ENCODE data around the gene C1orf105. TPM values are rescaled to one million over a fixed set of nuclear protein-coding genes. Genes with fewer than 3 reads are reported as not detected.

The C1orf105 gene
- total RNA-seq, 2 donors from 2014 or later = not detected

DNA sequence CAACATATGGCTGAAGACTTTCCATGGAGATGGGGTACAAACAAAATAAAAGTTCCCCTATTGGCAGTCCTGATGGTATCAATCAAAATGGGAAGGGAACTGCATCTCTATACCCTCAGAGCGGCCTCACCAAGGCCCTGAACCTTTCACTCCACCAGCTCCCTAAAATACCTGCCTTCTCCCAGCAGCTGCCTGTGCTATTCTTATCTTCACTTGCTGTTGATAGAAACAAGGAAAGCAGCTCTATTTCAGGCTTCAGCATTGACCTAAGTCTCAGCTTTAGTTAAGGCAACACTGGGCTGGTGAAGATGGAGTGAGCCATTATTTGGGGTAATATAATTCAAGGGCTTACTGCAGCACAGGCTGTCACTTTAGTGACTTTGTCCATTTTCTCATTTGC lies 45.1 kb downstream of the C1orf105 start:
- Mint-ChIP-seq H3K4me3 (no peak overlapping the region), H3K27me3 (peaks cover 2 to 7% of the 10 kb centered on the region in 2 donors), H3K36me3 (no peaks in the 10 kb centered on the region), H3K27ac (no peak overlapping the region), H3K4me1 (ENCODE audit: low read depth in 2 of 2) (no peaks in the 10 kb centered on the region), H3K9me3 (no peaks in the 10 kb centered on the region)
- ATAC-seq = no peak
- no peak for DNase-seq (ENCODE audit: low spot score)

GRCh38 chr1:172466795-172467407 lies 46.4 kb downstream of the C1orf105 start:
- Mint-ChIP-seq H3K4me3 (no peak overlapping the region), H3K27me3 (peaks cover 1 to 7% of the 10 kb centered on the region in 2 donors), H3K36me3 (no peaks in the 10 kb centered on the region), H3K9me3 (no peaks in the 10 kb centered on the region), H3K27ac (no peak overlapping the region), H3K4me1 (ENCODE audit: low read depth in 2 of 2) (no peaks in the 10 kb centered on the region)
- DNase-seq (ENCODE audit: low spot score) = no peak
- ATAC-seq = no peak

GRCh38 chr1:172467446-172467845 lies 47.0 kb downstream of the C1orf105 start:
- Mint-ChIP-seq H3K9me3 (no peaks in the 10 kb centered on the region), H3K4me1 (ENCODE audit: low read depth in 2 of 2) (no peaks in the 10 kb centered on the region), H3K27ac (no peak overlapping the region), H3K36me3 (no peaks in the 10 kb centered on the region), H3K4me3 (no peak overlapping the region), H3K27me3 (peaks cover 2 to 7% of the 10 kb centered on the region in 2 donors)
- DNase-seq (ENCODE audit: low spot score) (no peak), ATAC-seq (no peak)

DNA sequence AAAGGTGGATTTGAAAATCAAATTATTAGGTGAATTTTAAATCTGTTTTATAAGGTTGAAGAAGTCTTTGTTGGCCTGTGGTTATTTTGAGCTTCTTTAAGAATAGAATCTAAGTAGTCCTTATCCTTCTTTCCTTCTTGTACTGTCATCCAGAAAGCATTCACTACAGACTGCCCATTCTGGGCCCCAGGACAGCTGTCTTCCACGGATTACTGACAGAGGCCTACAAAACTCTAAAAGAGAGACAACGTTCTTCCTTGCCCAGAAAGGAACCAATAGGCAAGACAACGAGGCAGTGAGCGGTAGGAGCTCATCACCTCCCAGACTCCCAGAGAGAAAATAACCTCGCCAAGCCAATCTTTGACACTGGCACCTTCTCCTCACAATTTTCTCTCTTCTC lies 47.8 kb downstream of the C1orf105 start:
- DNase-seq (ENCODE audit: low spot score) (no peak), ATAC-seq (no peak)
- no peaks in the 10 kb centered on the region for H3K36me3 Mint-ChIP-seq
- no peaks in the 10 kb centered on the region for H3K9me3 Mint-ChIP-seq
- no peak overlapping the region for H3K27ac Mint-ChIP-seq
- no peak overlapping the region for H3K4me3 Mint-ChIP-seq
- peaks cover 2 to 7% of the 10 kb centered on the region in 2 donors for H3K27me3 Mint-ChIP-seq
- H3K4me1 Mint-ChIP-seq (ENCODE audit: low read depth in 2 of 2) = no peaks in the 10 kb centered on the region

GRCh38 chr1:172469717-172470116 lies 49.2 kb downstream of the C1orf105 start:
- H3K27me3 Mint-ChIP-seq = peaks cover 2 to 7% of the 10 kb centered on the region in 2 donors
- ATAC-seq (no peak), DNase-seq (ENCODE audit: low spot score) (no peak)
- H3K27ac Mint-ChIP-seq = no peak overlapping the region
- H3K9me3 Mint-ChIP-seq = no peaks in the 10 kb centered on the region
- no peaks in the 10 kb centered on the region for H3K36me3 Mint-ChIP-seq
- no peaks in the 10 kb centered on the region for H3K4me1 Mint-ChIP-seq (ENCODE audit: low read depth in 2 of 2)
- no peak overlapping the region for H3K4me3 Mint-ChIP-seq

DNA sequence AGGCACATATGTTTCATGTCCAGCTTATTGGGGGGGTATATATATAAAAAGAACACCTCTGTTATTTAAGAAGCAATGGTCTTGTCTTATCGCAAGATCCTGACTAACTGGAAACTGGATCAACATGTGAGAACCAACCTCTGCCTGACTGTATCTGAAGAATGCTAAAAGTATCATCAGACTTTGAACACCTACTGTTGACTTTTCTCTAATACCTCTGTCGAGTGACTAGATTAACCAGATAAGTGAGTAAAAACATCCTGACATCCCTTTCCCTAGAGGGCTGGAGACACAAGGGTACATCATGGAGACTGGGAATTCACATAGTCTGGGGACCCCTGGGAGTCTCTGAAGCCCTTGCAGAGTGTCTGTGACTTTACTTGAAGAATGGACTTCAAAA lies 49.7 kb downstream of the C1orf105 start:
- DNase-seq (ENCODE audit: low spot score) (no peak), ATAC-seq (no peak)
- Mint-ChIP-seq H3K27me3 (peaks cover 4 to 6% of the 10 kb centered on the region in 2 donors), H3K9me3 (no peaks in the 10 kb centered on the region), H3K36me3 (no peaks in the 10 kb centered on the region), H3K4me1 (ENCODE audit: low read depth in 2 of 2) (no peaks in the 10 kb centered on the region), H3K27ac (no peak overlapping the region), H3K4me3 (no peak overlapping the region)

- H3K4me1 Mint-ChIP-seq (ENCODE audit: low read depth in 2 of 2) = no peaks in the 10 kb centered on the region
- DNase-seq (ENCODE audit: low spot score) = no peak
- no peak for ATAC-seq
- H3K27ac Mint-ChIP-seq = no peak overlapping the region
- H3K27me3 Mint-ChIP-seq = peaks cover 0 to 4% of the 10 kb centered on the region in 2 donors
- H3K4me3 Mint-ChIP-seq = no peak overlapping the region
- H3K36me3 Mint-ChIP-seq = no peaks in the 10 kb centered on the region
- H3K9me3 Mint-ChIP-seq = no peaks in the 10 kb centered on the region
Observed at GRCh38 chr1:172471666-172472065, 51.2 kb downstream of the C1orf105 start.

DNA sequence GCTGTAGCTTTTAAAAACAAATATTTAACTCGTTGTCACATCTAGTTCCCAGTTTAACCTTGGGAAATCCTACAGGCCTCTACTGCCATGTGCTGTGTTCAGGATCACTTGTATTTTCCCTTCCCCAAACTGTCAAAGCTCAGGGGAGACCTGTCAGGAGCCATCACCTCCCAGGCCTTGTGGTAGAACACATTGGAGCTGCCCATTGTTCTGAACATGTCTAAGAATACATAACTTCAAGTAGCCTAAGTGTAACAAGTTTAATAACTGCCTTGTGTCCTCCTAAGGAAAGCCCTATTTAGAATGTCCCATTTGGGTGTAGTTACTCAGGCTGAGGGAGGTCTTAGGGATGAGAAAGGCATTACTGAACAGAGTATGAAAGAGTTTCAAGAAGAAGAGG lies 52.0 kb downstream of the C1orf105 start:
- Mint-ChIP-seq H3K9me3 (no peaks in the 10 kb centered on the region), H3K27ac (no peak overlapping the region), H3K4me3 (no peak overlapping the region), H3K27me3 (peaks cover 0 to 4% of the 10 kb centered on the region in 2 donors), H3K4me1 (ENCODE audit: low read depth in 2 of 2) (no peaks in the 10 kb centered on the region), H3K36me3 (no peaks in the 10 kb centered on the region)
- ATAC-seq = no peak
- DNase-seq (ENCODE audit: low spot score) = no peak

- Mint-ChIP-seq H3K4me1 (ENCODE audit: low read depth in 2 of 2) (no peaks in the 10 kb centered on the region), H3K36me3 (no peaks in the 10 kb centered on the region), H3K27ac (no peak overlapping the region), H3K9me3 (no peaks in the 10 kb centered on the region), H3K27me3 (peaks cover 0 to 4% of the 10 kb centered on the region in 2 donors), H3K4me3 (no peak overlapping the region)
- no peak for ATAC-seq
- no peak for DNase-seq (ENCODE audit: low spot score)
Observed at GRCh38 chr1:172473302-172473701, 52.8 kb downstream of the C1orf105 start.

- H3K4me1 Mint-ChIP-seq (ENCODE audit: low read depth in 2 of 2) = no peaks in the 10 kb centered on the region
- no peaks in the 10 kb centered on the region for H3K9me3 Mint-ChIP-seq
- peaks cover 0 to 4% of the 10 kb centered on the region in 2 donors for H3K27me3 Mint-ChIP-seq
- DNase-seq (ENCODE audit: low spot score) (no peak), ATAC-seq (no peak)
- H3K27ac Mint-ChIP-seq = no peak overlapping the region
- no peaks in the 10 kb centered on the region for H3K36me3 Mint-ChIP-seq
- H3K4me3 Mint-ChIP-seq = no peak overlapping the region
Observed at GRCh38 chr1:172473842-172474241, 53.4 kb downstream of the C1orf105 start.

DNA sequence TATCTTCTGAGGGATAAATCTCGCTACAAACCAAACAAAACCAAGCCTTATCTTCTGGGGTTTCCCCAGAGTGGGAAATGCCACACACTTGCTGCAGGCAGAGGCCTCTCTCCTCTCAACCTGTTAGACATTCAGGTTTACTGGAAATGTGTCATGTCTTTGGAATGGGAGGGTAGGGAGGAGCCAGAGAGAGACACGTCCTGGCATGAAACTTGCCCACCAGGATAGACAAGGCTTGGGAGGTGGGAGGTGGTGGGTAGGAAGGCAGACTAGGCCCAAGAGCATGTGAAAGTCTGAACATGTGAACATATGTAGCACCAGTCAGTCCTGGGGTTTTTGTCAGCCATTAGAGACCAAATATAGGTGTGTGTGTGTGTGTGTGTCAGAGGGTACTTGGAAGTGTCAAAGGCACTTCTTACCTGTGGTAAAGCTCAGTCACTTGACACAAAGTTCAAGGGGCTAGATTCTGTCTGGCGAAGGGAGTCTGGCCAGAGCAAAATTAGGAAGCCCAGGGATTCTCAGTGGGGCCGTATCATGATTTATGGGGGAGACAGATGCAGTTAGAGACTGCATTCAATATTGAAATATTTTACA lies 55.8 kb downstream of the C1orf105 start:
- H3K36me3 Mint-ChIP-seq = no peaks in the 10 kb centered on the region
- no peak for ATAC-seq
- H3K27ac Mint-ChIP-seq = no peak overlapping the region

DNA sequence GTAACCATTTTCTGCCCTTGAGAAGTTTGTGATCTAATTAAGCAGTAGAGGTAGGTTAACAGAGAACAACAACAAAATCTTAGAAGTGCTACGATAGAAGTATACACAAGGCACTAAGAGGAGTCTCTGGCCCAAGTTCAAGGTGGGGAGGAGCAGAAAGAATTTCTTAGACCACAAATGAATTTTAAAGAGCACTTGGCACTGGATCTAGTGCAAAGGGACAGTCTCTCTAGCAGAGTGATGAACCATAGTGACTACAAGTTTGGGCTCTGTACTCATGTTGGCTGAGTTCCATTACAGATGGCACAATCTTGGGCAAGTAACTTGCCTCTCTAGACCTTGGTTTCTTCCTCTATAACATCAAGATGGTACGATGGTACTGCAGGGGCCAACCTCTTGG lies 56.7 kb downstream of the C1orf105 start:
- ATAC-seq = no peak

More for the DNA sequence above, 55.8 kb downstream of the C1orf105 start:
- Mint-ChIP-seq H3K4me3 (no peak overlapping the region), H3K9me3 (no peaks in the 10 kb centered on the region), H3K4me1 (ENCODE audit: low read depth in 2 of 2) (peaks cover 0 to 2% of the 10 kb centered on the region in 2 donors), H3K27me3 (peaks cover 0 to 10% of the 10 kb centered on the region in 2 donors)
- no peak for DNase-seq (ENCODE audit: low spot score)

GRCh38 chr1:172477741-172478140 lies 57.3 kb downstream of the C1orf105 start:
- Mint-ChIP-seq H3K9me3 (no peaks in the 10 kb centered on the region), H3K36me3 (no peaks in the 10 kb centered on the region), H3K27me3 (peaks cover 3 to 8% of the 10 kb centered on the region in 2 donors), H3K4me3 (no peak overlapping the region), H3K4me1 (ENCODE audit: low read depth in 2 of 2) (peaks cover 0 to 2% of the 10 kb centered on the region in 2 donors), H3K27ac (no peak overlapping the region)
- ATAC-seq (no peak), DNase-seq (ENCODE audit: low spot score) (no peak)

More for the DNA sequence above, 56.7 kb downstream of the C1orf105 start:
- Mint-ChIP-seq H3K36me3 (no peaks in the 10 kb centered on the region), H3K27ac (no peak overlapping the region), H3K4me3 (no peak overlapping the region), H3K27me3 (peaks cover 0 to 8% of the 10 kb centered on the region in 2 donors), H3K4me1 (ENCODE audit: low read depth in 2 of 2) (peaks cover 0 to 2% of the 10 kb centered on the region in 2 donors), H3K9me3 (no peaks in the 10 kb centered on the region)
- DNase-seq (ENCODE audit: low spot score) = no peak

DNA sequence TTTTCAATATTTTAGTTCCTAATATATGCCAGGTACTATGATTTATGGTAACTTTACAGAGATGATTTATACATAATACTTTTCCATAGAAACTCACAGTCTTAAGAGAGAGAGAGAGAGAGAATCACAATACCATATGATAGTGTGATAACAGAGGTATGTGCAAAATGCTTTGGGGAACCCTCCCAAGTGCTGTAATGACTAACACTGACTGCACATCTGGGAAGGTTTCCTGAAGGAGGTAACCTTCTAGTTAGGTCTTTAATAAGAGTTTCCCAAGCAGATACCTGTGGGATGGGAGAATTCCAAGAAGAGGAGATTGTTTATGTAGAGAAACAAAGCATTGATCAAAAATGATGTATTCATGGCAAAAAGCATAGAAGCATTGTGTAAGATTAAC lies 58.0 kb downstream of the C1orf105 start:
- peaks cover 8% of the 10 kb centered on the region in 2 donors for H3K27me3 Mint-ChIP-seq
- no peak overlapping the region for H3K27ac Mint-ChIP-seq

More for the DNA sequence above, 58.0 kb downstream of the C1orf105 start:
- Mint-ChIP-seq H3K4me1 (ENCODE audit: low read depth in 2 of 2) (peaks cover 0 to 2% of the 10 kb centered on the region in 2 donors), H3K4me3 (no peak overlapping the region), H3K9me3 (no peaks in the 10 kb centered on the region), H3K36me3 (no peaks in the 10 kb centered on the region)
- DNase-seq (ENCODE audit: low spot score) = no peak
- no peak for ATAC-seq

Measured in natural killer cell treated with Interleukin-12 subunit alpha and Interleukin-12 subunit beta and Interleukin-15 and Interleukin-18, amount 100 ng/mL, for 72 hours (primary cell).